K562 (cell line): ENCODE data around the gene HTRA3. TPM values are rescaled to one million over a fixed set of nuclear protein-coding genes. Genes with fewer than 3 reads are reported as not detected.

Source experiments
- GABPB2 ChIP-seq: fragments of 250-450 bp; sonication (Bioruptor Pico); conservative IDR thresholded peaks from 2 replicates; pipeline ENCODE4 v1.5.1; 2021; ENCODE audit warnings: mild to moderate bottlenecking
- HMG20B ChIP-seq: fragments of 250-450 bp; sonication (Bioruptor Pico); IDR thresholded peaks from 2 replicates; pipeline ENCODE4 v1.5.0; 2021; ENCODE audit warnings: mild to moderate bottlenecking
- HNRNPK ChIP-seq: fragments of 200-400 bp; formaldehyde crosslinking; IDR thresholded peaks from one replicate; pipeline ENCODE4 v1.6.1; 2018; ENCODE audit warnings: mild to moderate bottlenecking, low read depth, low read length; ENCODE audit not compliant: poor library complexity, severe bottlenecking
- IRF2 ChIP-seq: sonication (generic); formaldehyde crosslinking; IDR thresholded peaks from 2 replicates; pipeline ENCODE4 v1.8.1; 2022; ENCODE audit warnings: mild to moderate bottlenecking, missing genetic modification reagents
- NR2F6 ChIP-seq: fragments of 450-650 bp; formaldehyde crosslinking; IDR thresholded peaks from 2 replicates; pipeline ENCODE4 v1.4.0; 2020; ENCODE audit warnings: mild to moderate bottlenecking
- POLR3A ChIP-seq: IDR thresholded peaks from 2 replicates; pipeline ENCODE4 v1.6.1; 2011; ENCODE audit warnings: borderline replicate concordance, mild to moderate bottlenecking, moderate library complexity; ENCODE audit not compliant: insufficient read length, insufficient read depth; ENCODE audit errors: extremely low read depth
- RAD51 ChIP-seq: fragments of 450-650 bp; IDR thresholded peaks from 2 replicates; pipeline ENCODE4 v1.7.1; 2016; ENCODE audit warnings: low read depth, mild to moderate bottlenecking, borderline replicate concordance
- TRIM28 ChIP-seq: fragments of 450-650 bp; IDR thresholded peaks from 2 replicates; pipeline ENCODE4 v1.6.1; 2017
- ZNF551 ChIP-seq: fragments of 250-450 bp; sonication (Bioruptor Pico); IDR thresholded peaks from 2 replicates; pipeline ENCODE4 v1.5.0; 2021; ENCODE audit warnings: mild to moderate bottlenecking, moderate library complexity
- ZSCAN32 ChIP-seq: fragments of 450-650 bp; formaldehyde crosslinking; IDR thresholded peaks from 2 replicates; pipeline ENCODE4 v1.4.0; 2020; ENCODE audit warnings: mild to moderate bottlenecking, moderate library complexity
- polyA plus RNA-seq, 8 experiments: library from polyadenylated mRNA; depleted of rRNA in 4 of 8; stranded (reverse) in 5 of 8; unstranded in 3 of 8; fragments of >200 nt; fragmentation: Nextera tagmentation in 2 of 8; fragmentation: Illumina TruSeq in 1 of 8; extraction: Ambion mirVana in 2 of 8; extraction: Trizol in 1 of 8; gene quantifications; 2 replicates each; pipeline versions ENCODE4 v1.2.1 to v1.2.3, GENCODE V29; 2011 to 2014; ENCODE audit warnings: inconsistent platforms in 1 of 8, missing spikeins in 1 of 8
- total RNA-seq, 7 experiments: library from RNA; depleted of rRNA in 6 of 7; stranded (reverse); fragments of >200 nt in 6 of 7; fragmentation: Illumina TruSeq in 2 of 7; extraction: Trizol in 2 of 7; gene quantifications; 2 replicates each; pipeline versions ENCODE4 v1.2.1 to v1.2.3, GENCODE V29; 2011 to 2021; ENCODE audit warnings: low replicate concordance in 1 of 7
- TF ChIP-seq, protein P1 (sequence below): fragments of 450-650 bp; IDR thresholded peaks from 2 replicates; pipeline ENCODE4 v1.6.1; 2016; ENCODE audit warnings: mild to moderate bottlenecking, moderate library complexity
- TF ChIP-seq, protein P2 (sequence below): fragments of 450-650 bp; IDR thresholded peaks from 2 replicates; pipeline ENCODE4 v1.6.1; 2018; ENCODE audit warnings: mild to moderate bottlenecking, low read depth; ENCODE audit not compliant: partially characterized antibody
- TF ChIP-seq, protein P3 (sequence below): fragments of 450-650 bp; formaldehyde crosslinking; IDR thresholded peaks from 2 replicates; pipeline ENCODE4 v1.4.0; 2022; ENCODE audit warnings: missing genetic modification characterization

HTRA3 gene
- total and polyA plus RNA-seq, 9 of the 15 experiments (the other 6 are each of a cell fraction or from before 2014, with no cell fraction given), result 0.04 TPM; not detected in 8

DNA sequence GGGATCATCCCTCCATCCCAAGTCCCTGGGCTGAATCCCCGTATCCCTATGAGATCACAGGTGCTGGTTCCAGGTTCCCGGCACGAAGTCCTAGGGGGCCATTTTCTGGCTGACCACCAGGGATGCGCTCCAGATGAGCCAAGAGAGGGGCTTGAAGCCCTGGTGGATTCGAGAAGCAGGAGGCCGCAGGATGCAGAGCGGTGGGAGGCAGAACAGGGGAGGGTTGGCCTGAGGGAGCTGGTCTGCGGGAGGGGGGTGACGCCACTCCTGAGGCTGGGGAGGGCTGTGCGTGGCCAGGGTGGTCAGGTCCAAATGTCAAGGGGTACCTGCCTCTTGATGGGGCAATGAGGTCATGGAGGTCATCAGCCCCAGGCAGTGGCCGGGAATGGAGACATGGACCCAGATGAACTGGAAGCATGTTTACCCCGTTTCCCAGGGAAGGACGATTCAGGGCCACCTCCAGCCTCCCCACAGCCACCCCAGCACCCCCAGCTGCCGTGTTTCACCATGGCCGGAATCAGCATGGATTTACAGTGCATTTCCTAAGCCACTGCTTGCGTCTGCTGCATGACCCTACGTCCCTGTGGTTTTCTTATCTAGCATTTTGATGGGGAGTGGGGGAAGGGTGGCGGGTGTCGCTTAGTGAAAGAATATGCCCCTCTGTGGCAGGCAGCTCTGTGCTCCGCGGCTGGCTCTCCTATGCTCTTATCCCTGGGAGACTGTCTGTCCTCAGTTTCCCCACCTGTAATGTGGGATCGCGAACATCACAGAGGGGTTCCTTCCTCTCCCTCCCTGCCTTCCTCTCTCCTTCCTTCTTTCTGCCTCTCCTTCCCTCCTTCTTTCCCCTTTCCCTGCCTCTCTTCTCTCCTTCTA, 17.0 kb upstream of the HTRA3 start (continued):
- TF ChIP-seq IRF2 (CRISPR knock-in tag) (no peak), TRIM28 (no peak), ZSCAN32 (no peak), HMG20B (no peak), HNRNPK (no peak), GABPB2 (CRISPR knock-in tag) (no peak), ZNF551 (CRISPR knock-in tag) (no peak), RAD51 (no peak), NR2F6 (CRISPR knock-in tag) (0 out of 2 replicates have a peak, but pooled peaks have one; percentile 37), POLR3A (no peak)
- TF ChIP-seq, protein P1, sequence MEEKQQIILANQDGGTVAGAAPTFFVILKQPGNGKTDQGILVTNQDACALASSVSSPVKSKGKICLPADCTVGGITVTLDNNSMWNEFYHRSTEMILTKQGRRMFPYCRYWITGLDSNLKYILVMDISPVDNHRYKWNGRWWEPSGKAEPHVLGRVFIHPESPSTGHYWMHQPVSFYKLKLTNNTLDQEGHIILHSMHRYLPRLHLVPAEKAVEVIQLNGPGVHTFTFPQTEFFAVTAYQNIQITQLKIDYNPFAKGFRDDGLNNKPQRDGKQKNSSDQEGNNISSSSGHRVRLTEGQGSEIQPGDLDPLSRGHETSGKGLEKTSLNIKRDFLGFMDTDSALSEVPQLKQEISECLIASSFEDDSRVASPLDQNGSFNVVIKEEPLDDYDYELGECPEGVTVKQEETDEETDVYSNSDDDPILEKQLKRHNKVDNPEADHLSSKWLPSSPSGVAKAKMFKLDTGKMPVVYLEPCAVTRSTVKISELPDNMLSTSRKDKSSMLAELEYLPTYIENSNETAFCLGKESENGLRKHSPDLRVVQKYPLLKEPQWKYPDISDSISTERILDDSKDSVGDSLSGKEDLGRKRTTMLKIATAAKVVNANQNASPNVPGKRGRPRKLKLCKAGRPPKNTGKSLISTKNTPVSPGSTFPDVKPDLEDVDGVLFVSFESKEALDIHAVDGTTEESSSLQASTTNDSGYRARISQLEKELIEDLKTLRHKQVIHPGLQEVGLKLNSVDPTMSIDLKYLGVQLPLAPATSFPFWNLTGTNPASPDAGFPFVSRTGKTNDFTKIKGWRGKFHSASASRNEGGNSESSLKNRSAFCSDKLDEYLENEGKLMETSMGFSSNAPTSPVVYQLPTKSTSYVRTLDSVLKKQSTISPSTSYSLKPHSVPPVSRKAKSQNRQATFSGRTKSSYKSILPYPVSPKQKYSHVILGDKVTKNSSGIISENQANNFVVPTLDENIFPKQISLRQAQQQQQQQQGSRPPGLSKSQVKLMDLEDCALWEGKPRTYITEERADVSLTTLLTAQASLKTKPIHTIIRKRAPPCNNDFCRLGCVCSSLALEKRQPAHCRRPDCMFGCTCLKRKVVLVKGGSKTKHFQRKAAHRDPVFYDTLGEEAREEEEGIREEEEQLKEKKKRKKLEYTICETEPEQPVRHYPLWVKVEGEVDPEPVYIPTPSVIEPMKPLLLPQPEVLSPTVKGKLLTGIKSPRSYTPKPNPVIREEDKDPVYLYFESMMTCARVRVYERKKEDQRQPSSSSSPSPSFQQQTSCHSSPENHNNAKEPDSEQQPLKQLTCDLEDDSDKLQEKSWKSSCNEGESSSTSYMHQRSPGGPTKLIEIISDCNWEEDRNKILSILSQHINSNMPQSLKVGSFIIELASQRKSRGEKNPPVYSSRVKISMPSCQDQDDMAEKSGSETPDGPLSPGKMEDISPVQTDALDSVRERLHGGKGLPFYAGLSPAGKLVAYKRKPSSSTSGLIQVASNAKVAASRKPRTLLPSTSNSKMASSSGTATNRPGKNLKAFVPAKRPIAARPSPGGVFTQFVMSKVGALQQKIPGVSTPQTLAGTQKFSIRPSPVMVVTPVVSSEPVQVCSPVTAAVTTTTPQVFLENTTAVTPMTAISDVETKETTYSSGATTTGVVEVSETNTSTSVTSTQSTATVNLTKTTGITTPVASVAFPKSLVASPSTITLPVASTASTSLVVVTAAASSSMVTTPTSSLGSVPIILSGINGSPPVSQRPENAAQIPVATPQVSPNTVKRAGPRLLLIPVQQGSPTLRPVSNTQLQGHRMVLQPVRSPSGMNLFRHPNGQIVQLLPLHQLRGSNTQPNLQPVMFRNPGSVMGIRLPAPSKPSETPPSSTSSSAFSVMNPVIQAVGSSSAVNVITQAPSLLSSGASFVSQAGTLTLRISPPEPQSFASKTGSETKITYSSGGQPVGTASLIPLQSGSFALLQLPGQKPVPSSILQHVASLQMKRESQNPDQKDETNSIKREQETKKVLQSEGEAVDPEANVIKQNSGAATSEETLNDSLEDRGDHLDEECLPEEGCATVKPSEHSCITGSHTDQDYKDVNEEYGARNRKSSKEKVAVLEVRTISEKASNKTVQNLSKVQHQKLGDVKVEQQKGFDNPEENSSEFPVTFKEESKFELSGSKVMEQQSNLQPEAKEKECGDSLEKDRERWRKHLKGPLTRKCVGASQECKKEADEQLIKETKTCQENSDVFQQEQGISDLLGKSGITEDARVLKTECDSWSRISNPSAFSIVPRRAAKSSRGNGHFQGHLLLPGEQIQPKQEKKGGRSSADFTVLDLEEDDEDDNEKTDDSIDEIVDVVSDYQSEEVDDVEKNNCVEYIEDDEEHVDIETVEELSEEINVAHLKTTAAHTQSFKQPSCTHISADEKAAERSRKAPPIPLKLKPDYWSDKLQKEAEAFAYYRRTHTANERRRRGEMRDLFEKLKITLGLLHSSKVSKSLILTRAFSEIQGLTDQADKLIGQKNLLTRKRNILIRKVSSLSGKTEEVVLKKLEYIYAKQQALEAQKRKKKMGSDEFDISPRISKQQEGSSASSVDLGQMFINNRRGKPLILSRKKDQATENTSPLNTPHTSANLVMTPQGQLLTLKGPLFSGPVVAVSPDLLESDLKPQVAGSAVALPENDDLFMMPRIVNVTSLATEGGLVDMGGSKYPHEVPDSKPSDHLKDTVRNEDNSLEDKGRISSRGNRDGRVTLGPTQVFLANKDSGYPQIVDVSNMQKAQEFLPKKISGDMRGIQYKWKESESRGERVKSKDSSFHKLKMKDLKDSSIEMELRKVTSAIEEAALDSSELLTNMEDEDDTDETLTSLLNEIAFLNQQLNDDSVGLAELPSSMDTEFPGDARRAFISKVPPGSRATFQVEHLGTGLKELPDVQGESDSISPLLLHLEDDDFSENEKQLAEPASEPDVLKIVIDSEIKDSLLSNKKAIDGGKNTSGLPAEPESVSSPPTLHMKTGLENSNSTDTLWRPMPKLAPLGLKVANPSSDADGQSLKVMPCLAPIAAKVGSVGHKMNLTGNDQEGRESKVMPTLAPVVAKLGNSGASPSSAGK, result no peak
- TF ChIP-seq, protein P2, sequence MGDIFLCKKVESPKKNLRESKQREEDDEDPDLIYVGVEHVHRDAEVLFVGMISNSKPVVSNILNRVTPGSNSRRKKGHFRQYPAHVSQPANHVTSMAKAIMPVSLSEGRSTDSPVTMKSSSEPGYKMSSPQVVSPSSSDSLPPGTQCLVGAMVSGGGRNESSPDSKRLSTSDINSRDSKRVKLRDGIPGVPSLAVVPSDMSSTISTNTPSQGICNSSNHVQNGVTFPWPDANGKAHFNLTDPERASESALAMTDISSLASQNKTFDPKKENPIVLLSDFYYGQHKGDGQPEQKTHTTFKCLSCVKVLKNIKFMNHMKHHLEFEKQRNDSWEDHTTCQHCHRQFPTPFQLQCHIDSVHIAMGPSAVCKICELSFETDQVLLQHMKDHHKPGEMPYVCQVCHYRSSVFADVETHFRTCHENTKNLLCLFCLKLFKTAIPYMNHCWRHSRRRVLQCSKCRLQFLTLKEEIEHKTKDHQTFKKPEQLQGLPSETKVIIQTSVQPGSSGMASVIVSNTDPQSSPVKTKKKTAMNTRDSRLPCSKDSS, result no peak
- TF ChIP-seq, protein P3, sequence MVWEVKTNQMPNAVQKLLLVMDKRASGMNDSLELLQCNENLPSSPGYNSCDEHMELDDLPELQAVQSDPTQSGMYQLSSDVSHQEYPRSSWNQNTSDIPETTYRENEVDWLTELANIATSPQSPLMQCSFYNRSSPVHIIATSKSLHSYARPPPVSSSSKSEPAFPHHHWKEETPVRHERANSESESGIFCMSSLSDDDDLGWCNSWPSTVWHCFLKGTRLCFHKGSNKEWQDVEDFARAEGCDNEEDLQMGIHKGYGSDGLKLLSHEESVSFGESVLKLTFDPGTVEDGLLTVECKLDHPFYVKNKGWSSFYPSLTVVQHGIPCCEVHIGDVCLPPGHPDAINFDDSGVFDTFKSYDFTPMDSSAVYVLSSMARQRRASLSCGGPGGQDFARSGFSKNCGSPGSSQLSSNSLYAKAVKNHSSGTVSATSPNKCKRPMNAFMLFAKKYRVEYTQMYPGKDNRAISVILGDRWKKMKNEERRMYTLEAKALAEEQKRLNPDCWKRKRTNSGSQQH (CRISPR knock-in tag), result no peak
